IMR-90 (cell line): Measurements from ENCODE around the gene CACUL1. TPM values are rescaled to one million over a fixed set of nuclear protein-coding genes. Genes with fewer than 3 reads are reported as not detected.

ENCODE experiments used
- ATAC-seq: fragments of 200-7000 bp; cut with Tn5 transposase; 2 replicates; pipeline ENCODE4 v1.9.1; 2020; ENCODE audit warnings: low read depth, mild to moderate bottlenecking, moderate library complexity
- BruUV-seq: library from RNA; stranded (reverse); fragments of 400-500 nt; replicated peaks from 2 replicates; lab custom pipeline; 2021; lab: Mats Ljungman, UMichigan
- CTCF ChIA-PET: fragments of 300-600 bp; formaldehyde crosslinking; extraction: SDS; loops from one replicate; lab custom pipeline; 2021; ENCODE audit warnings: antibody characterized with exemption; lab: Yijun Ruan, JAX
- POLR2A ChIA-PET: fragments of 300-600 bp; sonication (Branson Sonifier 250); formaldehyde crosslinking; loops from one replicate; lab custom pipeline; 2022; ENCODE audit warnings: antibody characterized with exemption; ENCODE audit not compliant: unreplicated experiment; lab: Charles Lee
- DNase-seq: peaks from one replicate; pipeline ENCODE4 v3.0.0; 2013
- H2AFZ ChIP-seq: replicated peaks from 2 replicates; pipeline ENCODE3; 2013; ENCODE audit warnings: low read length, mild to moderate bottlenecking; ENCODE audit not compliant: poor library complexity
- H2AK5ac ChIP-seq: 2 replicates; pipeline ENCODE4 v1.6.1; 2013; ENCODE audit warnings: low read depth, low read length, inconsistent platforms
- H2AK9ac ChIP-seq: replicated peaks from 2 replicates; pipeline ENCODE3; 2013; ENCODE audit warnings: mild to moderate bottlenecking, low read depth, low read length, moderate library complexity; ENCODE audit not compliant: poor library complexity
- H2BK120ac ChIP-seq: 2 replicates; pipeline ENCODE4 v1.6.1; 2013; ENCODE audit warnings: low read depth, low read length, inconsistent platforms
- H2BK15ac ChIP-seq: 3 replicates; pipeline ENCODE4 v1.6.1; 2013; ENCODE audit warnings: low read depth, low read length, inconsistent platforms
- H2BK20ac ChIP-seq: 2 replicates; pipeline ENCODE4 v1.6.1; 2013; ENCODE audit warnings: low read depth, mild to moderate bottlenecking, inconsistent platforms, low read length, moderate library complexity
- H2BK5ac ChIP-seq: 2 replicates; pipeline ENCODE4 v1.6.1; 2013; ENCODE audit warnings: mild to moderate bottlenecking, low read depth, low read length, inconsistent platforms; ENCODE audit not compliant: poor library complexity, severe bottlenecking
- H3K14ac ChIP-seq: replicated peaks from 2 replicates; pipeline ENCODE4 v1.6.1; 2013; ENCODE audit warnings: low read depth, low read length, inconsistent platforms
- H3K18ac ChIP-seq: 2 replicates; pipeline ENCODE4 v1.6.1; 2013; ENCODE audit warnings: low read depth, low read length, control low read depth
- H3K23ac ChIP-seq: 2 replicates; pipeline ENCODE4 v1.6.1; 2013; ENCODE audit warnings: low read depth, low read length, inconsistent platforms
- H3K27ac ChIP-seq: 2 replicates; pipeline ENCODE4 v1.5.1; 2013; ENCODE audit warnings: mild to moderate bottlenecking, control low read depth, low read length; ENCODE audit not compliant: insufficient read depth
- H3K27me3 ChIP-seq: 2 replicates; pipeline ENCODE4 v1.6.1; 2013; ENCODE audit warnings: low read length; ENCODE audit not compliant: control insufficient read depth, insufficient read depth
- H3K36me3 ChIP-seq: 2 replicates; pipeline ENCODE4 v1.6.1; 2013; ENCODE audit warnings: low read length, mixed read lengths; ENCODE audit not compliant: control insufficient read depth, insufficient read depth
- H3K4ac ChIP-seq: 2 replicates; pipeline ENCODE4 v1.6.1; 2013; ENCODE audit warnings: low read depth, low read length, inconsistent platforms
- H3K4me1 ChIP-seq: 2 replicates; pipeline ENCODE4 v1.6.1; 2013; ENCODE audit warnings: low read length, mixed read lengths; ENCODE audit not compliant: control insufficient read depth, insufficient read depth
- H3K4me2 ChIP-seq: 2 replicates; pipeline ENCODE4 v1.6.1; 2013; ENCODE audit warnings: low read depth, mild to moderate bottlenecking, control low read depth, low read length, moderate library complexity
- H3K4me3 ChIP-seq: 2 replicates; pipeline ENCODE4 v1.5.1; 2013; ENCODE audit warnings: low read depth, mild to moderate bottlenecking, control low read depth, low read length, moderate library complexity; ENCODE audit not compliant: insufficient read depth
- H3K56ac ChIP-seq: 2 replicates; pipeline ENCODE4 v1.6.1; 2013; ENCODE audit warnings: low read length, inconsistent platforms; ENCODE audit not compliant: insufficient read depth; ENCODE audit errors: extremely low read depth
- H3K79me1 ChIP-seq, 2 experiments: 2 replicates each; pipeline ENCODE4 v1.6.1; 2013; ENCODE audit warnings: low read length in 2 of 2, inconsistent platforms in 1 of 2, low read depth in 1 of 2
- H3K9ac ChIP-seq: 2 replicates; pipeline ENCODE4 v1.6.1; 2013; ENCODE audit warnings: low read depth, low read length, control low read depth
- H3K9me1 ChIP-seq: 2 replicates; pipeline ENCODE4 v1.6.1; 2013; ENCODE audit warnings: low read length, inconsistent platforms; ENCODE audit not compliant: insufficient read depth
- H3K9me3 ChIP-seq: 2 replicates; pipeline ENCODE4 v1.6.1; 2013; ENCODE audit warnings: low read length; ENCODE audit not compliant: control insufficient read depth, insufficient read depth
- H4K20me1 ChIP-seq: 2 replicates; pipeline ENCODE4 v1.6.1; 2013; ENCODE audit warnings: low read length, inconsistent platforms; ENCODE audit not compliant: insufficient read depth
- H4K5ac ChIP-seq: 2 replicates; pipeline ENCODE4 v1.6.1; 2013; ENCODE audit warnings: mild to moderate bottlenecking, low read depth, low read length, control low read depth
- H4K8ac ChIP-seq, 2 experiments: 2 replicates each; pipeline ENCODE4 v1.6.1; 2013; ENCODE audit warnings: low read depth in 2 of 2, low read length in 2 of 2, control low read depth in 1 of 2, inconsistent platforms in 1 of 2
- H4K91ac ChIP-seq: 2 replicates; pipeline ENCODE4 v1.6.1; 2013; ENCODE audit warnings: low read depth, low read length, inconsistent platforms; ENCODE audit not compliant: insufficient read depth
- SMC3 ChIP-seq: fragments of 150-350 bp; IDR thresholded peaks from 2 replicates; pipeline ENCODE4 v1.6.1; 2016; ENCODE audit warnings: low read depth, mild to moderate bottlenecking, antibody characterized with exemption, low read length, moderate library complexity
- WGBS, 2 experiments: methylation state at CpG; one replicate each; pipeline versions ENCODE4 v1.1.5 to v1.1.7; 2013; ENCODE audit warnings: missing lambda C conversion rate in 2 of 2; ENCODE audit not compliant: insufficient read length in 1 of 2; ENCODE audit errors: extremely low coverage in 2 of 2; 5-methylcytosine and 5-hydroxymethylcytosine counted together
- dilution Hi-C: fragments of 300-500 bp; cut with HindIII; formaldehyde crosslinking; loops from one replicate; pipeline ENCODE4 v1.14.3; 2018; ENCODE audit warnings: low sequenced_read_pairs; ENCODE audit not compliant: unreplicated experiment
- in situ Hi-C: fragments of 300-500 bp; cut with MboI; formaldehyde crosslinking; loops from 3 replicates; pipeline ENCODE4 v1.14.3; 2019; ENCODE audit warnings: low sequenced_read_pairs, inconsistent platforms, mixed read lengths
- intact Hi-C: fragments of 100-400 bp; cut with micrococcal nuclease; formaldehyde crosslinking; loops from 2 replicates; pipeline ENCODE4 v1.10.0; 2022
- polyA plus RNA-seq, 3 experiments: library from polyadenylated mRNA; depleted of rRNA; stranded (reverse); fragments of >200 nt; gene quantifications; 2 replicates each; pipeline ENCODE4 v1.2.3, GENCODE V29; 2012; ENCODE audit warnings: low replicate concordance in 1 of 3
- total RNA-seq: library from RNA; depleted of rRNA; stranded (reverse); fragments of >200 nt; gene quantifications from 2 replicates; pipeline ENCODE4 v1.2.3, GENCODE V29; 2012
- TF ChIP-seq, protein P1 (sequence below): fragments of 150-350 bp; IDR thresholded peaks from 2 replicates; pipeline ENCODE4 v1.6.1; 2016; ENCODE audit warnings: low read depth, mild to moderate bottlenecking, low read length, moderate library complexity, borderline replicate concordance

CACUL1 gene
- total and polyA plus RNA-seq, 2 of the 4 experiments (the other 2 are of a cell fraction), result 5.3 to 23.5 TPM

- ChIA-PET CTCF (interaction anchor here (1.0 kb wide), 1 partner anchor 18 kb away, joined by 3 read pairs; no protein-coding TSS in a partner anchor), POLR2A (no interaction called here)
- Histone ChIP-seq H3K4me2 (no peak overlapping the region), H3K14ac (no peak overlapping the region), H3K9me1 (peaks cover 5% of the 10 kb centered on the region; the same call in 1 of the 2 replicates), H3K18ac (no peak overlapping the region), H3K36me3 (no peaks in the 10 kb centered on the region), H3K4ac (no peak overlapping the region), H3K4me1 (peaks cover 7% of the 10 kb centered on the region), H3K9me3 (no peaks in the 10 kb centered on the region), H3K27ac (no peak overlapping the region), H4K91ac (no peak overlapping the region), H2AK9ac (no peak overlapping the region), H3K4me3 (no peak overlapping the region), H4K8ac (no peak overlapping the region), H3K23ac (no peak overlapping the region), H2BK5ac (no peak overlapping the region), H2AK5ac (no peak overlapping the region), H2AFZ (no peak overlapping the region), H2BK15ac (no peak overlapping the region), H4K20me1 (peaks cover 68% of the 10 kb centered on the region), H3K79me1 (peaks cover 13 to 69% of the 10 kb centered on the region in 2 experiments; a peak in 3 of 4 replicates), H3K9ac (no peak overlapping the region), H3K56ac (no peak overlapping the region), H3K27me3 (no peaks in the 10 kb centered on the region), H4K5ac (no peak overlapping the region), H2BK20ac (no peak overlapping the region), H2BK120ac (no peak overlapping the region)
- ATAC-seq (no peak), DNase-seq (no peak)
- no CpG with 5 or more reads among the region's 3 CpGs for WGBS, 2 experiments
- BruUV-seq, result no TSS peak
- no peak for TF ChIP-seq SMC3
- TF ChIP-seq, protein P1, sequence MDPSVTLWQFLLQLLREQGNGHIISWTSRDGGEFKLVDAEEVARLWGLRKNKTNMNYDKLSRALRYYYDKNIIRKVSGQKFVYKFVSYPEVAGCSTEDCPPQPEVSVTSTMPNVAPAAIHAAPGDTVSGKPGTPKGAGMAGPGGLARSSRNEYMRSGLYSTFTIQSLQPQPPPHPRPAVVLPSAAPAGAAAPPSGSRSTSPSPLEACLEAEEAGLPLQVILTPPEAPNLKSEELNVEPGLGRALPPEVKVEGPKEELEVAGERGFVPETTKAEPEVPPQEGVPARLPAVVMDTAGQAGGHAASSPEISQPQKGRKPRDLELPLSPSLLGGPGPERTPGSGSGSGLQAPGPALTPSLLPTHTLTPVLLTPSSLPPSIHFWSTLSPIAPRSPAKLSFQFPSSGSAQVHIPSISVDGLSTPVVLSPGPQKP, result no peak
- in situ Hi-C loops (loop anchor here (25.0 kb wide), 1 partner anchor 450 kb away; the partner anchor contains the start of gene PRDX3), intact Hi-C loops (no loop called here), dilution Hi-C loops (no loop called here)
These were observed 17.0 kb downstream of the CACUL1 start for GRCh38 chr10:118737603-118738302.
